GM21576 (cell line): Measurements from ENCODE around the gene TANGO2.

Experiments
- ATAC-seq: cut with Tn5 transposase; IDR thresholded peaks from one replicate; pipeline ENCODE4 v1.9.1; 2021; ENCODE audit warnings: mild to moderate bottlenecking, moderate library complexity; ENCODE audit not compliant: unreplicated experiment

TANGO2 gene

GRCh38 chr22:20113551-20114310, 92.8 kb downstream of the TANGO2 start:
- no peak for ATAC-seq

GRCh38 chr22:20114506-20115475, 93.9 kb downstream of the TANGO2 start:
- no peak for ATAC-seq

- no peak for ATAC-seq
Observed at GRCh38 chr22:20115691-20116375, 94.9 kb downstream of the TANGO2 start, which contains the start of gene RANBP1. RANBP1 (plus strand) TSS chr22:20116104; CDS start chr22:20116185, 81 bp downstream.

GRCh38 chr22:20116376-20116950, 95.6 kb downstream of the TANGO2 start:
- no peak for ATAC-seq
